ENCODE data around the gene ANKRD33B.
"Not testable (repeated sequence)": the region's sequence is repeated elsewhere in the genome, so short reads cannot be mapped to it uniquely, and the experiment has no call there.

ANKRD33B gene

GRCh38 chr5:10563945-10564837, at the start of gene ANKRD33B:
TSS of gene ANKRD33B (plus strand) at chr5:10564070. CDS start at chr5:10564468, 398 bp downstream.
- DNase-seq, result peak; percentile 20

DNA sequence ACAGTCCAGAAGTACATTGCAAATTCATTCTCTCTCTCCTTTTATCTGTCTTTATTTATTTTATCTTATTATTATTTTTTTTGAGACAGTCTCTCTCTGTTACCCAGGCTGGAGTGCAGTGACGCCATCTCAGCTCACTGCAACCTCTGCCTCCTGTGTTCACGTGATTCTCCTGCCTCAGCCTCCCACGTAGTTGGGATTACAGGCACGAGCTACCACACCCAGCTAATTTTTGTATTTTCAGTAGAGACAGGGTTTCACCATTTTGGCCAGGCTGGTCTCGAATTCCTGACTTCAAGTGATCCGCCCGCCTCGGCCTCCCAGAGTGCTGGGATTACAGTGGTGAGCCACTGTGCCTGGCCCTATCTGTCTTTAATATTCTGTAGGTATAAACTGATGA, 49.3 kb upstream of the ANKRD33B start:
- not testable (repeated sequence) for DNase-seq

DNA sequence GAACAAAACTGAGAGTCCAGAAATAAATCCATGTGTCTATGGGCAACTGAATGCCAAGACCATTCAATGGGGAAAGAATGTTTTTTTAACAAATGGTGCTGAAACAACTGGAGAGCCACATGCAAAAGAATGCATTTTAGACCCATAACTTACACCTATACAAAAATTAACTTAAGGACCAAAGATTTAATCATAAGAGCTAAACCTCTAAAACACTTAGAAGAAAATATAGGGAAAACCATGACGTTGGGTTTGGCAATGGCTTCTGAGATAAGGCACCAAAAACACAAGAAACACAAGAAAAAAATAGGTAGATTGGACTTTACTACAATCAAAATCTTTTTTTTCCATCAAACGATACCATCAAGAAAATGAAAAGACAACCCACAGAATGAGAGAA, 48.4 kb upstream of the ANKRD33B start:
- DNase-seq, result no peak

DNA sequence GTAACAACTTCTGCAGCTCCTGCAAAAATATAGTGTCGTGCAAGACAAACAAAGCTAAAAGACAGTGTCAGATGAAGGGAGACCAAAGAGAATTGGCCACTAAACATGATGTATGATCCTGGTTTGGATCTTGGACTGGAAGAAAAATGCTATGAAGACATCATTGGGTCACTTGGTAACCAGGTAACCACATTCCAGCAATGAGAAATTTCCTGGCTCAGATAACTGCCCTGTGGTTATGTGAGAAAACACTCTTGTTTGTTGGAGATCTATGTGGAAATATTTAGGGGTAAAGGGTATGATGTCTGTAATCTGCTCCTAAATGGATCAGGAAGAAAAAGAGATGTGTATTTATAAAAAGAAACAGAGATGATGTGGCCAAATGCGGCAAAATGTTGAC, 45.5 kb upstream of the ANKRD33B start:
- no peak for DNase-seq

GRCh38 chr5:10519729-10520128, 44.1 kb upstream of the ANKRD33B start:
- DNase-seq, result no peak

DNA sequence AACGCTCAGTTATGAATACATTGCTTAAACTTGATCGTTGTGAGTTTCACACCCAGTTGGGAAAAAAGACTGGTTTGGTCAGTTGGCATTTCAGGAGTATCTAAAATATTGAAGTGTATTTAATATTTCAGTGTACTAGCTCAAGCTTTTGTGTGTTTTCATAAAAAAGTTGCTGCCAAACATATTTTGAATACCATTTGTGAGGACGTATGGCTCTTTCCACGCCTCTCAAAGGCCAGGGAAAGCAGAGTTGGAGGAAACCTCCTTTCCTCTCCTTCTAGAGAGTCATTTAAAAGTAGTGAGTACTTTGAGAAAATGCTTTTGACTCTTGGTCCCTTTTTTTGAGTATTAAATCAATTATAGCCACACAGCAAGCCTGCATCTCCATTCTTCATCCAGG, 43.2 kb upstream of the ANKRD33B start:
- DNase-seq, result no peak

DNA sequence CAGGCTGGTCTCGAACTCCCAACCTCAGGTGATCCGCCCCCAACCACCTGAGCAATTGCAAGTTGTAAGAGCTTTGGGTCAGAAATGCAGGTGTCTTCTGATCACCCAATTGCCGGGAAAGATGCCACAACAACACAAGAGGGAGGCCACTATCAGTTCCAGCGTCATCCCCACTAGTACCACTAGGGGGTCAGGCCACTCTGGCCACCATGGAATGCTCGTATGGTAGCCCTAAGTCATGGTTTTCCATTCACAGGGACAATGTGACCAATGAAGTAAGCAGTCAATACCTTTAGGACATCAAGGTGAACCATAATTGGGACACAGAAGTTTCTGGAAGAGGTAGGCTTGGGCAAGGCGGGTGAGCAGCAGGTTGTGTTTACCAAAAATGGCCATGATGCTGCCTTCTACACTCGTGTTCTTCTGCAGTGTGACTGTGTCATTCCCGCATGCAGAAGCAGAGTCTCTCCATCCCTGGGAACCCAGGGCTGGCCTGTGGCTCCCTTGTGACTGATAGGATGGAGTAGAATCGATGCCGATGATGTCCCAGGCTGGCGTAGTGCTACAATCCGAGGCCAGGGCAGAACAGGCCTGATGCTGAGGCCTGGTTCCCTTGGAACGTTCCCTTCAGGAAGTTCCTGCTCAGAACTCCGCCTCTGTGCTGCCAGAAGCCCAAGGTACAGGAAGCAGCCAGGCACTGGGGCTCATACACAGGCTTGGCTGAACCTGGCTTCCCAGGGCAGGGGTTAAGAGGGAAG, 42.2 kb upstream of the ANKRD33B start:
- no peak for DNase-seq

DNA sequence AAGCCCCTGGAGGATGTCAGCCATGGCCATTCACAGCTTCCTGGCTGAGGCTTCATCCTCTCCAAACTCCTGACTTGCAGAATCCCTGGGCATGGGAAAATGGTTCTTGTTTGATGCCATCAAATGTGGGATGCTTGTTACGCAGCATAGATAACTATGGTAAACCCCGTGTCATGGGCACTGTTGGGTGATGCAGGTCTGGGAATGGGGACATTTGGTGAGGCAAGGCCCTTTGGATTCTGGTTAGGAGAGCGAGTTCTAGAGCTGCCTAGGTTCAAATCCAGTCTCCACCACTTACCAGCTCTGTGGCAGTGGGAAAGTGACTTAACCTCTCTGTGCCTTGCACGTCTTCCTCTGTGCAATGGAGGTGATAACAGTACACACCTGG, 41.7 kb upstream of the ANKRD33B start:
- no peak for DNase-seq

- no peak for DNase-seq
These were observed 39.3 kb upstream of the ANKRD33B start for GRCh38 chr5:10524376-10525123.

GRCh38 chr5:10525124-10525495, 38.8 kb upstream of the ANKRD33B start:
- DNase-seq, result no peak

GRCh38 chr5:10527281-10527950, 36.5 kb upstream of the ANKRD33B start:
- DNase-seq, result no peak

DNA sequence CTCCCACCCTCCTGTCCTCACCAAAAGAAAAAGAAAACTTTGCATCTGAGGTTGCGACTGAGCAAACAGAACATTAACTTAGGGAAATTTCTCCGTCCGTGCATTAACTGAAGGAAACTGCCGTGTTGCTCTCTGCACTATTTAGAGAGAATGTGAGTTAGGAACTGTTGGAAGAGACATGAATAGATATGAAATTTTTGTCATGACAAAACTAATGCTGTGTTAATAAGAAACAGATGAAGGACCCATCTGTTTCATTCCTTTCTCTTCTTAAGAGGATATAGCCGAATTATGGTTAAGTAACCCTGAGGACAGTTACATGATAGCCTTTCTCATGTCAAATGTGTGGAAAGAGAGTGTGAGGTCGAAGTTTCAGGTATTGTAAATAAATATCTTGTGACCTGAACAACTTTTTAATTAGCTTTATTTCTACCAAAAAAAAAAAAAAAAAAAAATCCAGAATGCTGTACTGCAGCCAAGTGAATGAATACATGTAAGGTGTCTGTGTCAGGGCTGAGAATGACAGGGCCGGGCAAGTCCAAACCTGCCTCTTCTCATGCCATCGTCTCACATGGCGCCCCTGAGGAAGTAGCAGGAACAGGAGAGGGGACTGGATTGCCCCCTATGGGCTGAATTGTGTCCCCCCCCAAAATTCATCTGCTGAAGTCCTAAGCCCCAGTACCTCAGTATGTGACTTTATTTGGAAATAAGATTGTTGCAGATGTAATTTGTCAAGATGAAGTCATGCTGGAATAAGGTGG, 35.6 kb upstream of the ANKRD33B start:
- no peak for DNase-seq

DNA sequence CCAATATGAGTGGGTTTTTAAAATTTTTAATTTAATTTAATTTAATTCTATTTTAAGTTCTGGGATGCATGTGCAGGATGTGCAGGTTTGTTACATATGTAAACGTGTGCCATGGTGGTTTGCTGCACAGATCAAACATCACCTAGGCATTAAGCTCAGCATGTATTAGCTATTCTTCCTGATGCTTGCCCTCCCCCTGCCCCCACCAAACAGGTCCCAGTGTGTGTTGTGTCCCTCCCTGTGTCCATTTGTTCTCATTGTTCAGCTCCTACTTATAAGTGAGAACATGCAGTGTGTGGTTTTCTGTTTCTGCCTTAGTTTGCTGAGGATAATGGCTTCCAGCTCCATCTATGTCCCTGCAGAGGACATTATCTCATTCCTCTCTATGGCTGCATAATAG, 35.0 kb upstream of the ANKRD33B start:
- DNase-seq, result no peak

GRCh38 chr5:10530601-10531320, 33.1 kb upstream of the ANKRD33B start:
- no peak for DNase-seq

- DNase-seq, result no peak
These were observed 31.4 kb upstream of the ANKRD33B start for GRCh38 chr5:10532421-10532820.

DNA sequence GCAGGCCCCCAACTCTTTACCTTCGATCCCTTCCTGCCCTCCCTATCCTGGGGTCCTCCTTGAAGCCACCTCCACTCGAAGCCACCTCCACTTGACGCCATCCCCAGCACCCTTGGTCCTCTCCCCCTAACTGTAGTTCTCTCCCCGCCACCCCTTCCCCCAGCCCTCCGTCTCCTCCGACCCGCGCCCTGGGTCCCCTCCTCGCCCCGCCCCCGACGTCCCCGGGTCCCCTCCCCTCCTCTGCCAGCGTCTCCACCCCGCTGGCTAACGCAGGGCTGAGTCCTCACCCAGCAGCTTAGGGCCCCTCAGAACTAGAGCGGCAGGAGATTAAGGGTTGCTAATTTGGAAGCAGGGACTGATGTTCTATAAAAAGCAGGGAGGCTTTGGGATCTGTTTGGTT, 30.6 kb upstream of the ANKRD33B start:
- DNase-seq, result no peak

DNA sequence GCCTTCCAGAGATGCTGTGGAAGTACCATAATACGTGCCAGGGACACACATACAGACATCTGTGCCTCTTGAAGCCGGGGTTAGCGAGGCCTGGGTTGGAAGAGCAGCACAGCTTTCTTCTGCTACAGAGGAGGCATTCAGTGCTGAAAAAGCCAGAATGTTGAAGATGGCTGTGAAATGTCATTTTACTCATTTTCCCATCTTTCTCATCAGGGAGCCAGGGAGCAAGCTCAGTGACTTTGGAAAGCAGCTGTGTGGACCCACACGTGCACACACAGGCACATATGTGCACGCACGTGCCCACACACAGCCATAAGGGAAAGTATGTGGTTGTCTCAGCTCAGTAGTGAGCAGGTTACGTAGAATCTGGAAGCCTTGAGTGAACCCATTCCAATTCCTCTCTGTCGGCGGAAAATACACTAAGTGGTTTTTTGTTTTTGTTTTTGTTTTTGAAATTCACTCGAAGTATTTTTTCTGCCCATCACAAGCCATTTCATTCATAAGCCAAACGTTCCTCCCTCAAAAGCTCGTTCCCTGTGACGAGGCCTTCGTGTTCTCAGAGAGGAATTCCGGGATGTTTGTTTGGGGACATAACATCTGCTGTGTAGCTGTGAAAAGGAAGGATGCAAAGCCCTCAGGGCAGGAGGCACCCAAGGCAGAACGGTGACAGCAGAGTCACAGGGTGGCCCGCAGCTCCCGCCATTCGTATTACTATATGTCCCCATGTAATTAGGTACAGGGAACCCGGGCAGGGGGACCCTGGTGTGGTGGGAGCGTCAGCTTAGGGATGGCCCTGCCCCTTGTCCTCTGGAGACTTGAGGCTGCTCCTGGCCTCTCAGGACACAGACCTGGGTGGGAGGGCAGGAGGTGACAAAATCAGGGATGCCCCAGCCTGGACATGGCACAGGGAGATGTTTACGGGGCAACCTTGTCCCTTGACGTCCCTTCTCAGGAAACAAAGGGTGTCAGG, 29.0 kb upstream of the ANKRD33B start:
- no peak for DNase-seq

- DNase-seq, result no peak
These were observed 27.4 kb upstream of the ANKRD33B start for GRCh38 chr5:10536511-10536910.

DNA sequence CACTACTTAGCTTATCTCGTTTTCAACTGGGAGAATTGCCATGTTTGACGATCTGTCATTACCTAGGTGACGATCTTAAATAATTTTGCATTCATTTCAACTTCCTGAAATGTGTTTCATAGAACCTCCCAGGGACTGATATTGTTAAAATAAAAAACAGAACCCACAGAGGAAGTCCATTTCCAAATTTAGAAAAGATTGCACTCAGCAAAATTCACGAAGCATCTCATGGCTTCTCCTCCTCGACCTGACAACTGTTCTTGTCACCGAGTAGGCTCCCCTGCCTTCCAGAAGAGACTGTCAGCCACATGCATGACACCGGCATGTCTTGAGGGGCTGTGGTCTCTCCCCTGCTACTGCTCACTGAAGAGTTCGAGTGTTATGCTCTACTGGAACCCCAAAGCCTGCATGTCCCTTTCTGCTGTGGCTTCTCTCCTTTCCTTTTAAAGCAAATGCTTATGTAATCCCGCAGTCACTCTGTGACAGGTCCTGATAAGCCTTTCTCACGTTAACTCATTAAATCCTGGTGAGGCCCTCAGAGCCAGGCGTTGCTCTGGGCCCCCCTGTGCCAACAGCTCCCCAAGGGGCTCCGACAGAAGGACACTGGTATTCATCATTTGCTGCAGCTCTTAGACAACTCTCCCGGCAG, 26.8 kb upstream of the ANKRD33B start:
- peak; percentile 86 for DNase-seq

DNA sequence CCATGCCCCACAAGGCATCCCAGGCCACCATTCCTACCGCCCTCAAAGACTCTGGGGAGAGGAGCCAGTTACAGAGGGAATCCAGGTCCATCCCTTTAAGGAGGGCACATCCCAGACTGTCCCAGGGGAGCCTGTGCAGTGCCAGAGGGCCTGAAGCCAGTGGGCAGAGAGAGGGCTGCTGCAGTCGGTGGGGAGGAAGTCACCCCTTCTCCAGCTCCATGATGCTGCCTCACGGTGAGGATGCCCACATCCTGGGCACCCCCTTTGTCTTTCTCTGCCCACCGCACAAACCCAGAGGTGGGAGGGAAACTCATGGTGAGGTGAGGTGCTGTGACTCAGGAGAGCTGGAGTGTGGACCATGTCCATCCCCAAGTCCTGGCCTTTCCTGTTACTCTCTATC, 26.2 kb upstream of the ANKRD33B start:
- DNase-seq, result no peak
